Nucleus accumbens (tissue), 56 donors: Measurements from ENCODE around the gene ARF1.

Experiments
- DNase-seq, 56 donors: peaks; one replicate each; lab custom pipeline; 2025; lab: John Stamatoyannopoulos, UW

The ARF1 gene

DNA sequence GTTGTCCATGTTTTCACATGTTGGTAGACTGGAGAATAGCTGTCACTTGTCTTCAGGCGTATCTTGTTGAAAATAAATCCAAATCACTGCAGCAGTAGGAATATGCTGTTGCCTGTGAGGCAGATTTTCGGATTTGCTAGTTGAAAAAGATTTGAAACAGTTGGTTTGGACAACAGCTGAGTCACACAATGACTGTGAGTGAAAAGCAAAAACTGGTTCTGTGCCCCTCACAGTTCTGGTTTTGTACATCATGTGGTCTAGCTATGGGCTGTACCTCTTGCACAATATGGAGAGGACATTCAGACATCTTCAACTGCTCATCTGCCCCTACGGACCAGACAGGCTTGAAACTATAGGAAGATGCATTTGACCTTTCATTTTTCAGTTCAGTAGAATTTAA, 1.8 kb downstream of the ARF1 start:
- no peak for DNase-seq

DNA sequence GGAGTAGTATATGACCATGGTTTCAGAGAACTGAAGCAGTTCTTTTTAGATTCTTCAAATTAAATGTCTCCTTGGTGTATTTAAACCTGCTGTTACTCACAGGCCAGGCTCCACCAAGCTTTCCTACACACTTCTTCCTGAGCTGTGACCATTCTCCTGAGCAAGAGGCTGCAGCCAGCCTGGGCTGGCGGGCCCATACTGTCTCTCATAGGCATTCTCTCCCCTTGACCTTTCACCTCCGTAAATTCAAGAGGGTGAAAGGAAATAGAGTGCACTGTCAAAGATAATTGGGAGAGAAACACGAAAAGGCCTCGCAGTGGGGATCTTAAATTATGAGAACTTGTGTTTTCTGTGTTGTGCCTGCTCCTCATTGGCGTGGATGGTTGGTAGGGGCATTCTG, 2.3 kb downstream of the ARF1 start:
- no peak for DNase-seq

DNA sequence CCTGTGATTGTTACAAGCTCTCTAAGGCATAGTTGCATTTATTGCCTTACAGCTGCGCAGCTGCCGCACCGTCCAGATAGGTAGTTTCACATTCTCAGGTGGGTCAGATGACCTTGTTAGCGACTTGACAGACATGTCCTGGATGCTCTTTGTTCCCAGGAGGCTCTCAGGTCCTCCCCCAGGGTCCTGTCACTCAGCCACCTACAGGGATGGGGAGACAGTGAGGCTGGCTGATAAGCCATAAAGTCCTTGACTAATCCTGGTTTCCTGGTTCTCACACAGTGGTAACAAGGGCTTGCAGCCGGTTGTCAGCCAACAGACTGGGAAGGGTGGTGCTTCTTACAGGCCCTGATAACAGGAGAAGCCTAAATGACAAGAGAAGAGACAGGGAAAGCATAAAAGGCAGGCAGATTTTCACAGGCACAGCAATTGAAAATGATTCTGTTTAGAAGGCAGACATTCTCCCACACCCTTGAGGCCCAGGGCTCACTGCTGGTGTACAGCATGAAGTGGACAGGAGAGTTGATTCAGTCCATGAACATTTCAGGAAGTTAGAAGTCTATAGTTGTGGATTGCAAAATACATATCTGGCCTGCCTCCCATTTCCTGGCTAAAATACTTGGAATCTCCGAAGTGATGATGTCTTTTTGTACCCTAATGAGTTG, 2.9 kb downstream of the ARF1 start:
- DNase-seq: no peak

DNA sequence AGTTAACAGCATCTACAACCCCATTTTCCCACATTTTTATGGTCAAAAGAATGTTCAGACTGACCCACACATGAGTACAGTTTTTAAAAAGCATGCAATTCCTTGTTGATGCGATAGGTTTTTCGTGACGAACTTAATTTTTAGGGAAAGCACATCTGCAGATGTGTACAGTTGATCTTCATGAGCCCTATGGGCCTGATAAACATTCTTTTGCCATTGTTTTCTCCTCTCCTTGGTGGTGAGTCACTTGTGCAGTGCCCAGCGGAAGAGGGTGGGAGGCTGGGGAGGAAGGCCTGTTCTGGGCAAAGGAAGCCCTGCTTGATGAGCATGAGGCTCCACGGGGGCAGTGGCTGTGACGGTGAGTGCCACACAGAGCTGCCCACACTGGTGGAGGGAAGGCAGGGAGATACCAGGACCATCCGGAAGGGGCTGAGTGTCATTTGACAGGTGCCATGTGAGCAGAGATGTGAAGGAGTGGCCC, 5.3 kb downstream of the ARF1 start:
- DNase-seq: peak in 1 of 56 donors; percentile 47

DNA sequence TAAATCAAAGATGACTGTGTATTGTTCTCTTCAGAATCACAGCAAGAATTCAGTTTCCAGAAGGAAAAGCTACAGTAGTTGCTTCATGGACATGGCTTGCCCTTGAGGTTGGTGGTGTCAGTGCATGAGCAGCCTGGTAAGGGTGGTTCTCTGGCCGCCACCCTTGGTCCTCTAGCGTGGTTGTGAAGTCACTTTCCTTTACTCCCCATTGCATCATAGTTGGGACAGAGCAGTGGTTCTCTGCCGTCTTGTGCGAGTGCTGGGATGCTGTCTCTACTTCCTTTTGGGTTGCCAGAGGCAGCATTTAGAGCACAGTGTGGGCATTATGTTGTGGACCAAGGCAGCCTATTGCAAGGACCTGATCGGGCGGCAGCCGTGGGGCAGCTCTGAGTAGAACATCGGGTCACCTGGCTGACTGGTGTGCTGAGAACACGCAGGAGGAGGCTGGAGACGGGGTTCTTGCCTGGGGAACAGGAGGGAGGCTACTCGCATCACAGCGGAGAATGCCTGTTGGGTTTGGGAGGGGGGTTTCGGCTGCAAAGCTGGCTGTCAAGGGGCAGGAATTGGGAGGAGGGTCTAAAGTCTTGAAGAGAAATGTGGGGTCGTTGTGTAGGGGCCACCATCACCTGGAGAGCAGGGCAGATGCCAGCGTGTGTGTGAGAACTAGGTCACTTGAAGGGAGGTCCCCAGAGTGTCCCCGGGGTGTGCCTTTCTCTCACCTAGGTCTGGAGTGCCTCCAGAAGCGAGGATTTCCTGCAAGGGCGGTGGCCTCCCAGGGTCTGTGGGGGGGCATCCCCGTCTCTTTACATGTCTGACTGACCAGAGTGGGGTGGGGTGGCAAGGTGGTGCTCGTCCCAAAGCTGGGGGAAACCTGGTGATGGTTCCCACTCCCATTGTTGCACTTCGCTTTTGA, 6.3 kb downstream of the ARF1 start:
- DNase-seq: no peak

DNA sequence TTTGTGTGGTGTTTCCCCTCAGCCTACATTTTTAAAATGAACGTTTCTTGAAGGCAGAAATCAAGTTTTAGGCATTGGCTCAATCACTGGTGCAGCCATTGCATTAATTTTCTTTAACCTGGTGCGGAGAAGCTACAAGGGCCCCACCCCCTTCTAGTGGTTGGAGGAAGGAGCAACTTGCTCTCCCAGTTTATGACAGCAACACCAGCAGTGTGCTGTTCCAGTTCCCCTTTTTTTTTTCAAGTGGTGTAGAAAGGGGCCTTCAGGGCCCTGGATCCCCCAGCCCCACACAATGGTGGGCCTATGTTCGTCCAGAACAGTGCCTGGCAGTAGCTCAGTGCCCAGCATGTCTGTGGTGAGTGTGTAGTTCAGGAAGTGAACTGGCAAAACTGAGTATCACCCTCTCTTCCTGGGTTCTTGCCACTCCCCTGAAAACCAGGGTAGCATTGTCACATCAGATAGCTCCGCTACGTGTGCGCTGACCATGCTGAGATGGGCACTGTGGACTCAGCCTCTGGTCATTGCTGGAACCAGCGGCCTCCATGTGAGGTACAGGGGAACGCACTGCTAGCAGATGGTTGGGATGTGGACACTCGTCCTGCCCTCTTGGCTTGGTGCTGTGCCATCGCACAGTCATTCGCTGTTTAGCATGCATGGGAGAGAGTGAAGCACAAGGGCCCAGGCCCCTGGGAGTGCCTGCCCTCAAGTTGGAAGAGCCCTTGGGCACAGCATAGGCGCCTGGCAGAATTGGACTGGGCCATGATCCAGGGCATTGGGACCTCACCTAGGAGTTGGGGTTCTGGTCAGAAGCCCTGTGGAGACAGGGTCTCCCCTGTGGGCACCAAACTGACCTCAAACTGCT, 7.2 kb downstream of the ARF1 start:
- DNase-seq: no peak

DNA sequence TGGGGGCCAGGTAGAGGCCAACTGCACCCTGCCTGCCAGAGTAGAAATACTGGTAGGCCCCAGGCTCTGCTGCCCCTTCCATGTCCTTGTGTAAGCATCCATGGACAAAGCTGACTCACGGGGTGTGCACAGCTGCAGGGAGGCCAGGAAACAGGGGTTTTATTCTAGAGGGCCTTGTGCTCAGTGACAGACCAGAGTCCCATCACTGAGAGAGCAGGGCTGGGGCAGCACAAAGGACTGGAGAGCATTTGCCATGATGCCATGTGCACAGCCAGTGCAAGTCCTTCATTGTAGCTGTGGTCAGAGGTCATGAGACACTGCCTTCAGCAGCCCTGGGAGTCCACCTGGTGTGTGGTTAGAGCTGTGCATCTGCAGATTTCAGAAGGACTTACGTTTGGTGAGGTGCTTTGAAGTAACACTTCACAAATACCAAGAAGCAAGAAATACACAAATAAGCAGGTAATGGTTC, 8.1 kb downstream of the ARF1 start:
- DNase-seq: peak in 2 of 56 donors; percentile 19 to 29

DNA sequence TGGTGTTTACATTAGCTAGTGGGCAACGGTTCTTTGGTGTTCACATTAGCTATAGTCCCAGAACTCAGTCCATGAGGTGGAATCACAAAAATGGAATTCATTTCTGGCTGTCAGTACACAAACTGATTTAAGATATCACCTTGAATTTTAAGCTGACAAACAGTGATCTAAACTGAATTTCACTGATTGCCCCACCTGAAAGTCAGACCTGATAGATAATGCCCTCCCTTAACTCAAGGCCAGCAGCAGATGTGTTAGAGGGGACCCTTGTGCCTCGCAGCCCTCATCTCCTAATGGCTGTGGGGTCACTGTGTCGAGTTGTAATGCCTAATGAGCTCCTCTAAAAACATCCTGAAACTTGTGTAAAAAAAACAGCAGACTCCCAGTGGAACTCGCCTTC, 8.6 kb downstream of the ARF1 start:
- no peak for DNase-seq

DNA sequence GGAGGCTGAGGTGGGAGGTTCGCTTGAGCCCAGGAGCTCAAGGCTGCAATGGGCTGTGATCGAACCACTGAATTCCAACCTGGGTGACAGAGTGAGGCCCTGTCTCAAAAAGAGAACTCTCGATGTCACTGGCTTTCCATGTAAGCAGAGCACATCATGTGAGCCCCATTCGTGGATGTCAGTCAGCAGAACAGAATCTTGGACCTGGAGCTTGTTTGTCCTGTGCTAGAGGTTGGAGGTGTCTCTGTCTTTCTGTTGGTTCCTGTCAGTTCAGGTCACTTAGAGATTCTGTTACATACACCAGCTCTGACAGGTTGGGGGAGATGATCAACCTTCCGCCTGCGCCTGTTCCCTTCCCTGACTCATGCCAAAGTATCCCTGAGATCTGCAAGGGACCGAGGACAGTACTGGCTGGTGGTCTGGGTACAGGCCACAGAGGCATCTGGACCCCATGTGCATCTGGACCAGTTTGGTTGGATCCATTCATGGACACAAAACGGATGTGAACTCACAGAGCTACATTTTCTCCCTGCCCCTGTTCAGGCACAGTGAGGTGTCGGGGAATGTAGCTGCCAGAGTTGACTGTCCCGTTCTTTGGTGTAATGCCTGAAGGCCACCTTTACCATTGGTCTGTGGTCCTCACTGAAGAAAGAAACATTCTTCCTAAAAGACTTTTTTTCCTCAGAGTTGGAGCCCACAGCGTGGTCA, 10.0 kb downstream of the ARF1 start:
- DNase-seq: no peak

DNA sequence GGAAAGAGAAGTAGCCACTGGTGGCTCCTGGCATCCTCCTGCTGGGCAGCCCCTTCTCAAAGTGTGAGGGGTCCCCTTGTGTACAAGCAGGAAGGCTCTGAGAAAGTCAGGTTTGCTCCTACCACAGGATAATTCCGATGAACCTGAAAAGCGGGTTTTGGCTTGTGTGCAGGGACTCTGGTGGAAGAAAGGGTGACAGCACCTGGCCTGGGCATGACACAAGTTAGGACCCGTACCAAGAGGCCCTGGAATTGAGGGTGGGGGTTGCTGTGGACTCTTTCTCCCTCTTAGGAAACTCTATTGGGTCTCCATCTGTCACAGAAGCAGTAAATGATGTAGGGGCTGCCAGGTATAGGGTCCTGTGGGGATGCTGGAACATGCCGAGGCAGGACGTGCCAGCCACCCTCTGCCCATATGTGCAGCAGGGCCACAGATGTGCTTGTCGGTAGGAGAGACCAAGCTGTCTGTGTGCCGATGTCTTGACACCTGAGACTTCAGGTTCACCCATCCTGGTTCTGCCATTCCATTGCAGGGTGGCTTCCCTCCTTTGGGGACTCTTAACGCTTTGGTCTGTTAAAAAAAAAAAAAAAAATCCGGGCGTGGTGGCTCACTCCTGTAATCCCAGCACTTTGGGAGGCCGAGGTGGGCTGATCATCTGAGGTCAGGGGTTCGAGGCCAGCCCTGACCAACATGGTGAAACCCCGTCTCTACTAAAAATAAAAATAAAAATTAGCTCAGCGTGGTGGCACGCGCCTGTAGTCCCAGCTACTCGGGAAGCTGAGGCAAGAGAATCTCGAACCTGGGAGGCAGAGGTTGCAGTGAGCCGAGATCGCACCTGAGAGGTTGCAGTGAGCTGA, 10.8 kb downstream of the ARF1 start:
- DNase-seq: no peak

DNA sequence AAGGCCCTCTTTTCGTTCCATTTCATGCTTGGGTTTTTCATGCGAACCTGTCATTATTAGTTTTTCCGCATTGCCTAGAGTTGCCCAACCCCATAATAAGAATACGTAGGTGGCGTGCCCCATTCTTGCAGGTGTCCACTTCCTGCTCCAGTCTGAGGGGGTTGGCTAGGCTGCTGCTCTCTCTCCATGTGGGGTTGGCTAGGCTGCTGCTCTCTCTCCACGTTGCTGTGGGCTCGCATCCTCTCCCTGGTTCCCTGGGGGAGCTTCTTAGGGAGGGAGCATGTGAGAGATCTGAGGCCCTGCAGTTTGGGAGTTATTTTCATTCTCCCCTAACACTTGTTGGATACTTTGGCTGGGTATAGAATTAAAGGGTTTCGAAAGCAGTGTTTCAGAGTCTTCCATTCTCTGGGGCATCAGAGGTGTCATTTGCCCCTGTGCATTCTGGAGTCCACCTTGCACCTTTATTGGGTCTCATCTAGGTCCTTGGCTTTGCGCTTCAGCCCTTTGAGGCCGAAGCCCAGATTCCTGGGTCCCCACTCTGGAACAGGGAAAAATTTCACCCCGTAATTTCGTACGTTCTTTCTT, 12.0 kb downstream of the ARF1 start:
- no peak for DNase-seq

DNA sequence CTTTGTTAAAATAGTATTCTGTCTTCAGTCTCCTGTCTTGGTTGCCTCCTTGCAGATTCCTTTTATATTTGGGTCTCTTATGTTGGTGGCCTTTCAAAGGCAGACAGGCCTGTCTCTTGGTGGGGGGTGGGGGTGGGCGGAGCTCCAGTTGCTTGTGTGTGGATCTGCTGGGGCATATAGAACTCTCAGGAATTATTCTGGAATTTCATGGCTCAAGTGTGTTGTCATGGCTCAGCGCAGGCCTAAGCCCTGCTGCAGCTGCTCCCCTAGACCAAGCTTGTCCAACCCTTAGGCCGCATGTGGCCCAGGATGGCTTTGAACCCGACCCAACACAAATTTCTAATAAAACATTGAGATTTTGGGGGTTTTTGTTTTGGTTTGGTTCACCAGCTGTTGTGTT, 12.7 kb downstream of the ARF1 start:
- no peak for DNase-seq

DNA sequence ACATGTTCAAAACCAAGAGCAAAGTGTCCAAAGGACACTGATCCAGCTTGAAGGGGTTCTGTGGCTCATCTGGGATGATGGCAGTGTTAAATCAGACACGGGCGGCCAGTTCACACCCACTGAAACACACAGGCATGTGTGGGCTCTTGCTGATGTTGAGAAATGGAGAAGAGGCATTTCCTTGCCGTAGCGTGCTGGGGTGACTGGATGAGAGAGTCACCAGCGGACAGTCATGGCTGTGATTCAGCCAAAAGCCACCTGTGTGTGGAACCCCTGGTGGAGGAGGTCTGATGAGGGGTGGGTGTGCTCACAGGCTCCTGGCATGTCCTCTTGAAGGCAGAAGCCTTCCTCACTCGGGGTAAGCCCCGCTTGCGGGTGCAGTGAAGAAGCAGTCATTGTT, 13.4 kb downstream of the ARF1 start:
- no peak for DNase-seq

DNA sequence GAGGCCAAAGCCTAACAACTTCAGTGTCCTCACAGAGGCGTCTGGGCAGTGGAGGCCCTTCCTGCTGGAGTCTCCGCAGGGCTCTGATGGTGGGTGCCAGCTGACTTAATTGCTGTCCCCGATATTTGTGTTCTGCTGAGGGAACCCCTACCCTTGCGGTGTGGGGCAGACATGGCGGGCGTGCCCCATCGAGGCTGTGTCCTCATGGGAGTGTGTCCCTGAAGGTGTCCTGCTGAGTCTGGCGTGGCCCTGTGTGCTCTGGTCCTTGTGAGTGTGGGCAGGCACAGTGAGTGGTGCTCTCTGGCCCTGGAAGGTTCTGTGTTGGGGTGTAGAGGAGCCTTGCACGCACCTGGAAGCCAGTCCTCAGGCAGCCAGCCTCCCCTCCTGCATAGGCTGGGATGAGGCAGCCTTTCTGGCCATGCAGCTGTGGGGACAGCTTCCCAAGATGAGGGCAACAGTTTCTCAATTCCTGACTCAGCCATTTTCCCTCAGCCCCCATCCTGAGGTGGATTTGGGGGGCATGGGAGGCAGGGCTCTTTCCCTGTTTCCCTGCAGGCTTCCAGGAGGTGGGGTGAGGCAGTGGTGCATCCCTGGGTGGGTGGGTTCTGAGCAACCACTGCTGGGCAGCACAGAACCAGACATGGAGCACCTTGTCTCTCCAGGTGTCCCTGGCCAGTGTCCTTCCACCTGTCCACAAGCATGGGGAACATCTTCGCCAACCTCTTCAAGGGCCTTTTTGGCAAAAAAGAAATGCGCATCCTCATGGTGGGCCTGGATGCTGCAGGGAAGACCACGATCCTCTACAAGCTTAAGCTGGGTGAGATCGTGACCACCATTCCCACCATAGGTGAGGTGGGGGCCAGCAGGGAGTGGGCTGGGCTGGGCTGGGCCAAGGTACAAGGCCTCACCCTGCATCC, 14.2 kb downstream of the ARF1 start:
- no peak for DNase-seq

DNA sequence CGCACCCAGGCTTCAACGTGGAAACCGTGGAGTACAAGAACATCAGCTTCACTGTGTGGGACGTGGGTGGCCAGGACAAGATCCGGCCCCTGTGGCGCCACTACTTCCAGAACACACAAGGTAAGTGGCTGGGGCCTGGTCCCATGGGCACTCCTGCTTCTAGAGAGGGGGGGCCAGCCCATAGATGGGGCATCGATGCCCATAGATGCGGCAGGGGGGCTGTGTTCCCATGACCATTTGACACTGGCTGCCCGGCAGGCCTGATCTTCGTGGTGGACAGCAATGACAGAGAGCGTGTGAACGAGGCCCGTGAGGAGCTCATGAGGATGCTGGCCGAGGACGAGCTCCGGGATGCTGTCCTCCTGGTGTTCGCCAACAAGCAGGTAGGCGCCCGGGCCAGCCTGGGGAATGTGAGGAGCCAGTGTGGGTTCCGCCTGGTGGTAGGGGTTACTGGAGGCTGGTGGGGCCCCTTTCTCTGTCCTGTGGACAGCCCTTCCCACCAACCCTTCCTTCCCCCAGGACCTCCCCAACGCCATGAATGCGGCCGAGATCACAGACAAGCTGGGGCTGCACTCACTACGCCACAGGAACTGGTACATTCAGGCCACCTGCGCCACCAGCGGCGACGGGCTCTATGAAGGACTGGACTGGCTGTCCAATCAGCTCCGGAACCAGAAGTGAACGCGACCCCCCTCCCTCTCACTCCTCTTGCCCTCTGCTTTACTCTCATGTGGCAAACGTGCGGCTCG, 15.0 kb downstream of the ARF1 start:
- DNase-seq: no peak

DNA sequence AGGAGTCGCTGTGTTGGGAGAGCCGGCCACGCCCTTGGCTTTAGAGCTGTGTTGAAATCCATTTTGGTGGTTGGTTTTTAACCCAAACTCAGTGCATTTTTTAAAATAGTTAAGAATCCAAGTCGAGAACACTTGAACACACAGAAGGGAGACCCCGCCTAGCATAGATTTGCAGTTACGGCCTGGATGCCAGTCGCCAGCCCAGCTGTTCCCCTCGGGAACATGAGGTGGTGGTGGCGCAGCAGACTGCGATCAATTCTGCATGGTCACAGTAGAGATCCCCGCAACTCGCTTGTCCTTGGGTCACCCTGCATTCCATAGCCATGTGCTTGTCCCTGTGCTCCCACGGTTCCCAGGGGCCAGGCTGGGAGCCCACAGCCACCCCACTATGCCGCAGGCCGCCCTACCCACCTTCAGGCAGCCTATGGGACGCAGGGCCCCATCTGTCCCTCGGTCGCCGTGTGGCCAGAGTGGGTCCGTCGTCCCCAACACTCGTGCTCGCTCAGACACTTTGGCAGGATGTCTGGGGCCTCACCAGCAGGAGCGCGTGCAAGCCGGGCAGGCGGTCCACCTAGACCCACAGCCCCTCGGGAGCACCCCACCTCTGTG, 15.9 kb downstream of the ARF1 start:
- DNase-seq: no peak

DNA sequence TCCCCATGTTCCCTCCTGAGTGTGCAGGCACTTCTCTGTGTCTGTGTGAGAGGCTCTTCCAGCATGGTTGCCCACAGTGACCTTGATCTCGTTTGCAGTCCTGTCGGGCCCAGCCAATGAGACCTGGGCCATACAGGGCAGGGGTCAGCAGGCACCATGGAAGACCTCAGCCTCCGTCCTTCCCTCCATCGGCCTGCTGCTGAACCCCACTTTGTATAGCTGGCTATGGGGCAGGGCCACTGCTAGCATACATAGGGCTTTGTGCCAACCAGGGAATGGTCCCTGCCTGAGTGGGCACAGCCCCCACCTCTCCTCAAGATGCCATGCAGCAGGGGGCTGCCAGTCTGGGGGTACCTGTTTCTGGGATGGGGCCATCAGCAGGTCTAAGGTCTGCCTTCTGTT, 16.8 kb downstream of the ARF1 start:
- no peak for DNase-seq
